Natural killer cell (primary cell): ENCODE measurements around the gene TBC1D22B. TPM values are rescaled to one million over a fixed set of nuclear protein-coding genes. Genes with fewer than 3 reads are reported as not detected.

Source experiments
- ATAC-seq, 3 donors: fragments of 150-1000 bp in 2 of 3; fragments of 200-7000 bp in 1 of 3; cut with Tn5 transposase; 1 replicate in 1 of 3; 2 replicates in 2 of 3; pipeline ENCODE4 v1.10.0; 2021; ENCODE audit warnings: mild to moderate bottlenecking in 2 of 3, moderate library complexity in 2 of 3
- DNase-seq, 2 donors: peaks; one replicate each; pipeline versions ENCODE4 v3.0.0 to v3.0.0-alpha.2; 2013 to 2021; ENCODE audit warnings: mixed read lengths in 1 of 2
- H3K27ac ChIP-seq: one replicate; pipeline ENCODE4 v1.5.1; 2013; ENCODE audit warnings: mild to moderate bottlenecking, low read length
- H3K27me3 ChIP-seq: one replicate; pipeline ENCODE4 v1.6.1; 2013; ENCODE audit warnings: low read length; ENCODE audit not compliant: control insufficient read depth, insufficient read depth
- H3K36me3 ChIP-seq: one replicate; pipeline ENCODE4 v1.6.1; 2013; ENCODE audit warnings: low read length; ENCODE audit not compliant: control insufficient read depth, insufficient read depth
- H3K4me1 ChIP-seq: one replicate; pipeline ENCODE4 v1.6.1; 2013; ENCODE audit warnings: low read length; ENCODE audit not compliant: control insufficient read depth, insufficient read depth
- H3K4me3 ChIP-seq: one replicate; pipeline ENCODE4 v1.5.1; 2013; ENCODE audit warnings: low read length
- H3K9me3 ChIP-seq: one replicate; pipeline ENCODE4 v1.6.1; 2013; ENCODE audit warnings: low read length; ENCODE audit not compliant: control insufficient read depth, insufficient read depth
- H3K27ac Mint-ChIP-seq, 2 donors: one replicate each; pipeline ENCODE4 v1.8.0; 2022; ENCODE audit warnings: mild to moderate bottlenecking in 2 of 2, mixed read lengths in 2 of 2, moderate library complexity in 1 of 2
- H3K27me3 Mint-ChIP-seq, 2 donors: one replicate each; pipeline ENCODE4 v1.8.0; 2022; ENCODE audit warnings: low read depth in 2 of 2, mixed read lengths in 2 of 2
- H3K36me3 Mint-ChIP-seq: one replicate; pipeline ENCODE4 v1.8.0; 2022; ENCODE audit warnings: mixed read lengths
- H3K4me1 Mint-ChIP-seq, 2 donors: one replicate each; pipeline ENCODE4 v1.8.0; 2022; ENCODE audit warnings: mixed read lengths in 2 of 2
- H3K4me3 Mint-ChIP-seq: one replicate; pipeline ENCODE4 v1.8.0; 2022; ENCODE audit warnings: mild to moderate bottlenecking, moderate library complexity, mixed read lengths
- H3K9me3 Mint-ChIP-seq, 2 donors: one replicate each; pipeline ENCODE4 v1.8.0; 2022; ENCODE audit warnings: mixed read lengths in 2 of 2
- WGBS: methylation state at CpG from one replicate; pipeline ENCODE4 v1.1.7; 2013; ENCODE audit warnings: missing lambda C conversion rate; ENCODE audit not compliant: insufficient coverage; 5-methylcytosine and 5-hydroxymethylcytosine counted together
- intact Hi-C: fragments of 100-400 bp; cut with micrococcal nuclease; formaldehyde crosslinking; loops from one replicate; pipeline ENCODE4 v1.14.2; 2022
- total RNA-seq, 4 donors: library from RNA; stranded (reverse); fragments of 120-200 nt in 1 of 4; gene quantifications; one replicate each; pipeline versions ENCODE4 v1.2.3 to v1.2.4, GENCODE V29; 2013 to 2022
- TF ChIP-seq, protein P1 (sequence below): fragments of 200-600 bp; IDR thresholded peaks from one replicate; pipeline ENCODE4 v1.8.0; 2022; ENCODE audit warnings: antibody characterized with exemption

The TBC1D22B gene
- total RNA-seq, 3 donors from 2014 or later (not counting 1 experiment from before 2014, with no cell fraction given): 8.0 to 12.1 (median 12.0) TPM

DNA sequence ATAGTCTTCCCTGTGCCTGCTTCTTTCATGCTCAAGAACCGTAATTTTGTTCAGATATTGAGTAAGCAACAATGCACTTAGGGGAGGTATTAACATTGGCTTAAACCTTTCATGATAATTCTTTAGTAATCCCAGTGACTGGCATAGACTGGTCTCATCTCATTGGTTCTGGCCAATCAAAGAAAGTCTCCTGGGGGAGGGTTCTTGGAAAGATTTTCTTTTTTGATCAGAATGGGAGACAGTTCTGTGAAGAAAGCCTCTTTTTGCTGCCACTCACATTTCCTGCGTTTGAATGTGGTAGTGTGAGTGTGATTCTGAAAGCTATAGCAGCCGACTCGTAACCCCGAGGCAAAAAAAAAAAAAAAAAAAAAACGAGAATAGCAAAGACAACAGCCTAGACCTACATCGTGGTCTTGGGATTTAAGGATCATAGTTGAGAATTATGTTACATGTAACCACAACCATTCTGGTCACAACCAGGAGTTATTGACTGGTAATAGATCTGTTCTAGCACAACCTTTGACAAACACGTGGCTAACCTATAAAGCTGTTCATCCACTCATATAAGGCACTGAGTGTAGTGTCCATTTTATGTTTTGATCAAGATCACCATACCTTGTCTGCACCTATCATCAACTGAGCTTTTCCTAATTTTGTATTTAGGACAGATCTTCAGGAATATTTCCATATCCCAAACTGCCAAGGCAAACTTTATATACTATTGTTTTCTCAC, 15.4 kb downstream of the TBC1D22B start:
- Histone ChIP-seq H3K4me3 (no peak overlapping the region), H3K36me3 (peaks cover 9% of the 10 kb centered on the region), H3K27ac (no peak overlapping the region), H3K27me3 (no peaks in the 10 kb centered on the region), H3K9me3 (no peaks in the 10 kb centered on the region), H3K4me1 (peaks cover 3% of the 10 kb centered on the region)
- Mint-ChIP-seq H3K27me3 (no peaks in the 10 kb centered on the region), H3K9me3 (no peaks in the 10 kb centered on the region), H3K4me3 (peak overlapping the region; percentile 52), H3K27ac (peak overlapping the region; percentile 8 to 62), H3K36me3 (no peaks in the 10 kb centered on the region), H3K4me1 (peaks cover 34 to 37% of the 10 kb centered on the region in 2 donors)
- DNase-seq: peak in 1 of 2 donors; percentile 20
- ATAC-seq: peak; percentile 42 to 67 (median 46)
- TF ChIP-seq, protein P1, sequence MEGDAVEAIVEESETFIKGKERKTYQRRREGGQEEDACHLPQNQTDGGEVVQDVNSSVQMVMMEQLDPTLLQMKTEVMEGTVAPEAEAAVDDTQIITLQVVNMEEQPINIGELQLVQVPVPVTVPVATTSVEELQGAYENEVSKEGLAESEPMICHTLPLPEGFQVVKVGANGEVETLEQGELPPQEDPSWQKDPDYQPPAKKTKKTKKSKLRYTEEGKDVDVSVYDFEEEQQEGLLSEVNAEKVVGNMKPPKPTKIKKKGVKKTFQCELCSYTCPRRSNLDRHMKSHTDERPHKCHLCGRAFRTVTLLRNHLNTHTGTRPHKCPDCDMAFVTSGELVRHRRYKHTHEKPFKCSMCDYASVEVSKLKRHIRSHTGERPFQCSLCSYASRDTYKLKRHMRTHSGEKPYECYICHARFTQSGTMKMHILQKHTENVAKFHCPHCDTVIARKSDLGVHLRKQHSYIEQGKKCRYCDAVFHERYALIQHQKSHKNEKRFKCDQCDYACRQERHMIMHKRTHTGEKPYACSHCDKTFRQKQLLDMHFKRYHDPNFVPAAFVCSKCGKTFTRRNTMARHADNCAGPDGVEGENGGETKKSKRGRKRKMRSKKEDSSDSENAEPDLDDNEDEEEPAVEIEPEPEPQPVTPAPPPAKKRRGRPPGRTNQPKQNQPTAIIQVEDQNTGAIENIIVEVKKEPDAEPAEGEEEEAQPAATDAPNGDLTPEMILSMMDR: no peak
- 46% methylated on average over 6 of the region's 8 CpGs for WGBS
- intact Hi-C loops: no loop called here

DNA sequence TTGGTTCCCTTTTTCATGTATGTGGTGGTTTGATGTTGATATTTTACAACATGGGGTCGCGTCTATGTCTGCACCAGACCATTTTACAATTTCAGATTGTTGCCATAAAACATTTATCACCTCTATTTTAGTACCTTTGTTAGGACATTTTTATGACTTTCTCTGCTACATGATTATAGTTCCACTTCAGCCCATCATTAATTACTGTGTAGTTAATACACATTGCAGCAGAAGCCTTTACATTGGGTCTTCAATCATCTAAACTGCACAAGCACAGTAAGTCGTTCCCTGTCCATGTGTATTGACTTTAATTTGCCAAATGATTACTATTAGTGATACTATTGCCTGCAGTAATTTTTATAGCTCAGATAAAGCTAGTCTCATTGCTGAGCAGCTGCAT, 16.1 kb downstream of the TBC1D22B start:
- Histone ChIP-seq H3K4me1 (peaks cover 3% of the 10 kb centered on the region), H3K27ac (no peak overlapping the region), H3K9me3 (no peaks in the 10 kb centered on the region), H3K27me3 (no peaks in the 10 kb centered on the region), H3K36me3 (peaks cover 9% of the 10 kb centered on the region), H3K4me3 (no peak overlapping the region)
- no peaks in the 10 kb centered on the region for H3K36me3 Mint-ChIP-seq
- no peaks in the 10 kb centered on the region for H3K27me3 Mint-ChIP-seq
- H3K9me3 Mint-ChIP-seq: no peaks in the 10 kb centered on the region
- H3K27ac Mint-ChIP-seq: peak overlapping the region; percentile 8 to 62
- no peak overlapping the region for H3K4me3 Mint-ChIP-seq
- peaks cover 32 to 34% of the 10 kb centered on the region in 2 donors for H3K4me1 Mint-ChIP-seq
- DNase-seq: no peak
- intact Hi-C loops: no loop called here
- WGBS: 89% methylated on average over 1 of the region's 3 CpGs
- TF ChIP-seq, protein P1: no peak
- ATAC-seq: no peak

DNA sequence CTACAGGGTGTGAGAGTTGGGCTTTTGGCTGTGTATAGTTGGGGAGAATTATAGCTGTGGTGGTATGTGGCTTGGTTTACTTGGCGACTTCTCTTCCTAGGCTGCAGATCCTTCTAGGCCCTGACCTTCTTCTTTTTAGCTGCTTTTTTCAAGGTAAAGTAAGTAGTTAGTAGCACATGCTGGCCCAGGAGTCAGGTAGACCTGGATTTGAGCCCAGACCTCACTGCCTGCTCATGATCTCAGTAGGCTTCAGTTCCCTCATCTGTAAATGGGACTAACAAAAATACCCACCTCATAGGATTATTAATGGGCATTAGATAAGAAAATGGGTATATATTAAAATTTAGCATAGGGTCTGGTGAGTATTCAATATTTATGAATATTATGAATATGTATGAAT, 17.8 kb downstream of the TBC1D22B start:
- Histone ChIP-seq H3K27me3 (no peaks in the 10 kb centered on the region), H3K4me3 (no peak overlapping the region), H3K4me1 (peaks cover 3% of the 10 kb centered on the region), H3K9me3 (no peaks in the 10 kb centered on the region), H3K36me3 (peaks cover 6% of the 10 kb centered on the region), H3K27ac (no peak overlapping the region)
- ATAC-seq: no peak
- Mint-ChIP-seq H3K4me3 (no peak overlapping the region), H3K9me3 (no peaks in the 10 kb centered on the region), H3K4me1 (peaks cover 42 to 45% of the 10 kb centered on the region in 2 donors), H3K27me3 (no peaks in the 10 kb centered on the region), H3K27ac (no peak overlapping the region), H3K36me3 (no peaks in the 10 kb centered on the region)
- no peak for DNase-seq
- TF ChIP-seq, protein P1: no peak
- intact Hi-C loops: no loop called here
- 92% methylated on average over 1 of the region's 1 CpG for WGBS

DNA sequence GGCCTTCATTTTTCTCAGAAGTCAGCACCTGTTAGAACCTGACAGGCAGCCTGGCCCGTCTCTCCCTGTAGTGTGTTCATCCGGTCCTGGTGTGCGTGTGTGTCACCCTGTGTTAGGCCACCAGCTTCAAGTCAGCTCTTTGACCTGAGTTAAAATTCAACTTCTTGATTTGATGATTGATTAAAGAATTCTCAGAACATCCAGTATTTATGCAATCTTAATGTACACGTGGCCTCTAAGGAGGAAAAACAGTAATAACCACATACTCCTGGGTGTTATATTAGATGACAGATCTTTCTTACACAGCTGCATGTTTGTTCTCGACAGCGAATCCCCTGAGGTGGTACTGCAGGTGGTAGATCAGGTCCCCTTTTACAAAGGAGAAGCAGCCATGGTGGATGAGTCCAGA, 19.4 kb downstream of the TBC1D22B start:
- H3K27me3 Mint-ChIP-seq: no peaks in the 10 kb centered on the region
- 65% methylated on average over 5 of the region's 6 CpGs for WGBS
- DNase-seq (peak in 1 of 2 donors; percentile 14), ATAC-seq (peak in 1 of 3 donors; percentile 48)
- H3K36me3 Mint-ChIP-seq: no peaks in the 10 kb centered on the region
- Histone ChIP-seq H3K27me3 (no peaks in the 10 kb centered on the region), H3K36me3 (peaks cover 16% of the 10 kb centered on the region), H3K27ac (no peak overlapping the region), H3K9me3 (no peaks in the 10 kb centered on the region), H3K4me3 (no peak overlapping the region), H3K4me1 (peaks cover 3% of the 10 kb centered on the region)
- no peak overlapping the region for H3K4me3 Mint-ChIP-seq
- TF ChIP-seq, protein P1: no peak
- H3K27ac Mint-ChIP-seq: no peak overlapping the region
- H3K9me3 Mint-ChIP-seq: no peaks in the 10 kb centered on the region
- intact Hi-C loops: no loop called here
- peaks cover 42 to 45% of the 10 kb centered on the region in 2 donors for H3K4me1 Mint-ChIP-seq
